ENCODE results near the gene GLB1L3.

DNA sequence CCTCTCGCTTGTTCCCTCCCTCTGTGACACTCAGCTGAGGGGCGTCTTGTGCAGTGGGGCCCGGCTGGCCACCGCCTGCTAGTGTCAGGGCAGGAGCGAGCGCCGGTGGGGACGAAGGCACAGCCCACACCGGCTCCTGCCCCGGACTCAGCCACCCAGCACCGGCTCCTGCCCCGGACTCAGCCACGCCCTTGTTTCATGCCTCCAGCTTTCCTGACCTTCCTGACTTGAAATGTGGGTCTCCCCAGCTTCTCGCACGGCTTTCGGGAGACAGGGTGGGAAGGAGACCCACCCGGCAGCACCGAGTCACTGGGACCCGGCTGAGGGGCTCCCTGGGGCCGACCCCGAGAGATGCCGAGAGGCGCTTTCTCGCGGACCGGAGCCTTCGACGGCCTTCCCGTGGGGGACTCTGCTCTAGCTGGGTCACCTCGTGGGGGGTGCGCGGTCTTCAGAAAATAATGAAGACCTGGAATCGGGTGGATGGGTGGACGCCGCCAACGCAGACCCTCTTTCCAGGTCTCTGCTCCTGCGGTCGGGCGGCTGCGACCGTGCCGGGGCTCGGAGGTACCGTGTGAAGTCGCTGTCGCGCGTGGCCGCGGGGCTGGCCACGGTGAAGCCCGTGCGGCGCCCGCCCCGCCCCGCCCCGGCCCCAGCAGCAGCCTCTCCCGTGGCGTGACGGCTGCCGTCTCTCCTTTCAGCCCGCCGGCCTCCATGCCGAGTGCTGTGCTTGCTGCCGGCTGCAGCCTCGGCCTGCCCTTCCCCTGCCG, 65.8 kb downstream of the GLB1L3 start:
- no peak for TF ChIP-seq YY1 (IDR thresholded peaks at IDR 0.05; ENCODE audit: low read depth)
- no peak for TF ChIP-seq CREB1 (IDR thresholded peaks at IDR 0.05; ENCODE audit: low read depth)
- TF ChIP-seq EP300 (IDR thresholded peaks at IDR 0.05; ENCODE audit: borderline replicate concordance) = no peak
- no peak for TF ChIP-seq MAX (IDR thresholded peaks at IDR 0.05)
- TF ChIP-seq, protein P1, sequence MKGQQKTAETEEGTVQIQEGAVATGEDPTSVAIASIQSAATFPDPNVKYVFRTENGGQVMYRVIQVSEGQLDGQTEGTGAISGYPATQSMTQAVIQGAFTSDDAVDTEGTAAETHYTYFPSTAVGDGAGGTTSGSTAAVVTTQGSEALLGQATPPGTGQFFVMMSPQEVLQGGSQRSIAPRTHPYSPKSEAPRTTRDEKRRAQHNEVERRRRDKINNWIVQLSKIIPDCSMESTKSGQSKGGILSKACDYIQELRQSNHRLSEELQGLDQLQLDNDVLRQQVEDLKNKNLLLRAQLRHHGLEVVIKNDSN (IDR thresholded peaks at IDR 0.05) = no peak
- TF ChIP-seq RAD21 (IDR thresholded peaks at IDR 0.05; ENCODE audit: low read depth) = no peak
- no peak for TF ChIP-seq NFIC (IDR thresholded peaks at IDR 0.05)
- no peak for TF ChIP-seq REST (IDR thresholded peaks at IDR 0.05; ENCODE audit: low read depth)
- TF ChIP-seq TAF1 (IDR thresholded peaks at IDR 0.05; ENCODE audit: low read depth) = no peak
- no peak for TF ChIP-seq TCF12 (IDR thresholded peaks at IDR 0.05; ENCODE audit: low read depth)
- TF ChIP-seq ZBTB7A (IDR thresholded peaks at IDR 0.05; ENCODE audit: low read depth) = no peak
- TF ChIP-seq FOXM1 (IDR thresholded peaks at IDR 0.05; ENCODE audit: borderline replicate concordance, low read depth) = no peak
- TF ChIP-seq EGR1 (IDR thresholded peaks at IDR 0.05) = no peak
- TF ChIP-seq TEAD4 (IDR thresholded peaks at IDR 0.05) = no peak

All from Ishikawa (cell line).